H9 (cell line): ENCODE data around the gene IGFBP1. TPM values are rescaled to one million over a fixed set of nuclear protein-coding genes. Genes with fewer than 3 reads are reported as not detected.

Experiments
- DNase-seq: peaks from one replicate; pipeline ENCODE4 v3.0.0-alpha.2; 2017
- H2AFZ ChIP-seq: one replicate; pipeline ENCODE4 v1.6.1; 2013; ENCODE audit warnings: mild to moderate bottlenecking, low read length, control low read depth, moderate library complexity
- H2AK5ac ChIP-seq: 2 replicates; pipeline ENCODE4 v1.6.1; 2013; ENCODE audit warnings: low read length, control low read depth, mixed read lengths; ENCODE audit not compliant: insufficient read length
- H2BK120ac ChIP-seq: one replicate; pipeline ENCODE4 v1.6.1; 2013; ENCODE audit warnings: low read depth, mild to moderate bottlenecking, low read length, control low read depth, inconsistent platforms; ENCODE audit not compliant: poor library complexity, severe bottlenecking
- H2BK12ac ChIP-seq: 2 replicates; pipeline ENCODE4 v1.6.1; 2013; ENCODE audit warnings: low read length, control low read depth, mixed read lengths, low read depth; ENCODE audit not compliant: insufficient read length
- H2BK15ac ChIP-seq: 2 replicates; pipeline ENCODE4 v1.6.1; 2013; ENCODE audit warnings: low read depth, low read length, control low read depth
- H2BK20ac ChIP-seq: one replicate; pipeline ENCODE4 v1.6.1; 2013; ENCODE audit warnings: low read depth, mild to moderate bottlenecking, low read length, control low read depth, inconsistent platforms; ENCODE audit not compliant: poor library complexity, severe bottlenecking
- H2BK5ac ChIP-seq: 2 replicates; pipeline ENCODE4 v1.6.1; 2013; ENCODE audit warnings: low read length, control low read depth, mixed read lengths; ENCODE audit not compliant: insufficient read length
- H3K14ac ChIP-seq: 2 replicates; pipeline ENCODE4 v1.6.1; 2013; ENCODE audit warnings: low read length, control low read depth; ENCODE audit not compliant: insufficient read depth
- H3K18ac ChIP-seq: 2 replicates; pipeline ENCODE4 v1.6.1; 2013; ENCODE audit warnings: low read depth, mild to moderate bottlenecking, mixed read lengths, low read length, control low read depth; ENCODE audit not compliant: insufficient read length
- H3K23ac ChIP-seq: 2 replicates; pipeline ENCODE4 v1.6.1; 2013; ENCODE audit warnings: low read length, control low read depth, mixed read lengths, low read depth; ENCODE audit not compliant: insufficient read length
- H3K23me2 ChIP-seq: 2 replicates; pipeline ENCODE4 v1.6.1; 2013; ENCODE audit warnings: low read depth, mild to moderate bottlenecking, mixed read lengths, low read length, control low read depth; ENCODE audit not compliant: insufficient read length, poor library complexity, severe bottlenecking
- H3K27ac ChIP-seq: 2 replicates; pipeline ENCODE4 v1.5.1; 2013; ENCODE audit warnings: low read length, control low read depth, mixed read lengths, low read depth; ENCODE audit not compliant: insufficient read length
- H3K27me3 ChIP-seq: 2 replicates; pipeline ENCODE4 v1.6.1; 2013; ENCODE audit warnings: low read length, control low read depth, inconsistent platforms; ENCODE audit not compliant: insufficient read depth
- H3K4ac ChIP-seq: 2 replicates; pipeline ENCODE4 v1.6.1; 2013; ENCODE audit warnings: low read depth, mild to moderate bottlenecking, control low read depth, inconsistent platforms, low read length, moderate library complexity
- H3K4me1 ChIP-seq: 2 replicates; pipeline ENCODE4 v1.6.1; 2013; ENCODE audit warnings: low read length, control low read depth, inconsistent platforms; ENCODE audit not compliant: insufficient read depth
- H3K4me2 ChIP-seq: 2 replicates; pipeline ENCODE4 v1.6.1; 2013; ENCODE audit warnings: low read length, control low read depth, mixed read lengths; ENCODE audit not compliant: insufficient read length, insufficient read depth
- H3K56ac ChIP-seq: 2 replicates; pipeline ENCODE4 v1.6.1; 2013; ENCODE audit warnings: low read depth, mild to moderate bottlenecking, mixed read lengths, low read length, control low read depth; ENCODE audit not compliant: insufficient read length
- H3K79me1 ChIP-seq: 2 replicates; pipeline ENCODE4 v1.6.1; 2013; ENCODE audit warnings: low read depth, mild to moderate bottlenecking, moderate library complexity, low read length, control low read depth, inconsistent platforms; ENCODE audit not compliant: insufficient read depth, poor library complexity, severe bottlenecking
- H3K79me2 ChIP-seq: 2 replicates; pipeline ENCODE4 v1.6.1; 2013; ENCODE audit warnings: low read length, control low read depth, inconsistent platforms; ENCODE audit not compliant: insufficient read depth
- H3K9ac ChIP-seq: 2 replicates; pipeline ENCODE4 v1.6.1; 2013; ENCODE audit warnings: low read length, control low read depth, mixed read lengths; ENCODE audit not compliant: insufficient read length; ENCODE audit errors: extremely low read depth
- H3K9me3 ChIP-seq: one replicate; pipeline ENCODE4 v1.6.1; 2013; ENCODE audit warnings: low read depth, low read length, inconsistent platforms; ENCODE audit not compliant: control insufficient read depth
- H3T11ph ChIP-seq: one replicate; pipeline ENCODE4 v1.6.1; 2013; ENCODE audit warnings: mild to moderate bottlenecking, low read length, control low read depth, inconsistent platforms
- H4K20me1 ChIP-seq: one replicate; pipeline ENCODE4 v1.6.1; 2013; ENCODE audit not compliant: control insufficient read depth, insufficient read length, insufficient read depth
- H4K5ac ChIP-seq: 2 replicates; pipeline ENCODE4 v1.6.1; 2013; ENCODE audit warnings: low read depth, mild to moderate bottlenecking, mixed read lengths, low read length, control low read depth; ENCODE audit not compliant: insufficient read length
- H4K8ac ChIP-seq: replicated peaks from 2 replicates; pipeline ENCODE4 v1.6.1; 2013; ENCODE audit warnings: low read length, control low read depth, mixed read lengths, low read depth; ENCODE audit not compliant: insufficient read length
- H4K91ac ChIP-seq: 2 replicates; pipeline ENCODE4 v1.6.1; 2013; ENCODE audit warnings: low read depth, mild to moderate bottlenecking, moderate library complexity, mixed read lengths, low read length, control low read depth; ENCODE audit not compliant: insufficient read length
- H3K27ac Mint-ChIP-seq, 3 experiments: 2 replicates in 2 of 3; 3 replicates in 1 of 3; pipeline ENCODE4 v1.8.0; 2020 to 2021; ENCODE audit warnings: mixed read lengths in 3 of 3, mild to moderate bottlenecking in 1 of 3, moderate library complexity in 1 of 3
- H3K27me3 Mint-ChIP-seq: 2 replicates; pipeline ENCODE4 v1.8.0; 2021; ENCODE audit warnings: low read depth, mild to moderate bottlenecking, moderate library complexity, mixed read lengths
- H3K36me3 Mint-ChIP-seq, 3 experiments: 2 replicates in 2 of 3; 3 replicates in 1 of 3; pipeline ENCODE4 v1.8.0; 2020 to 2021; ENCODE audit warnings: low read depth in 3 of 3, mixed read lengths in 3 of 3; ENCODE audit not compliant: insufficient read depth in 1 of 3
- H3K4me1 Mint-ChIP-seq, 2 experiments: 2 replicates each; pipeline ENCODE4 v1.8.0; 2020; ENCODE audit warnings: mixed read lengths in 2 of 2
- H3K4me3 Mint-ChIP-seq, 2 experiments: 2 replicates in 1 of 2; 3 replicates in 1 of 2; pipeline ENCODE4 v1.8.0; 2020 to 2021; ENCODE audit warnings: mild to moderate bottlenecking in 2 of 2, mixed read lengths in 2 of 2, moderate library complexity in 1 of 2
- H3K9me3 Mint-ChIP-seq, 2 experiments: 2 replicates in 1 of 2; 3 replicates in 1 of 2; pipeline ENCODE4 v1.8.0; 2020; ENCODE audit warnings: mild to moderate bottlenecking in 2 of 2, mixed read lengths in 2 of 2, moderate library complexity in 1 of 2
- WGBS: extraction: QIAGEN DNeasy Blood & Tissue Kit; methylation state at CpG from one replicate; pipeline ENCODE4 v1.1.7; 2013; ENCODE audit warnings: missing lambda C conversion rate, low lambda C conversion rate, mixed read lengths; ENCODE audit not compliant: insufficient read length; ENCODE audit errors: extremely low coverage; 5-methylcytosine and 5-hydroxymethylcytosine counted together
- total RNA-seq: library from RNA; stranded (reverse); gene quantifications from 2 replicates; pipeline ENCODE4 v1.2.1, GENCODE V29; 2021
- TF ChIP-seq, protein P1 (sequence below): fragments of 200-600 bp; sonication (generic); conservative IDR thresholded peaks from 3 replicates; pipeline ENCODE4 v1.8.0; 2021; ENCODE audit warnings: antibody characterized with exemption, mild to moderate bottlenecking

IGFBP1 gene
- total RNA-seq, 1 experiment from 2014 or later: not detected

GRCh38 chr7:45891462-45892402 is 3.4 kb downstream of the IGFBP1 start:
- no peak overlapping the region for H2BK120ac ChIP-seq
- no peak overlapping the region for H2BK20ac ChIP-seq
- no peaks in the 10 kb centered on the region for H3K36me3 Mint-ChIP-seq
- H3K18ac ChIP-seq: no peak overlapping the region
- H3K27ac Mint-ChIP-seq: no peak overlapping the region
- no peak overlapping the region for H3K56ac ChIP-seq
- H3K4me3 Mint-ChIP-seq: no peak overlapping the region
- no peak overlapping the region for H2BK15ac ChIP-seq
- H3K23ac ChIP-seq: no peak overlapping the region
- no peak overlapping the region for H2AFZ ChIP-seq
- no peak overlapping the region for H2BK5ac ChIP-seq
- H4K20me1 ChIP-seq: no peaks in the 10 kb centered on the region
- H3K4me1 Mint-ChIP-seq: peaks cover 14 to 21% of the 10 kb centered on the region in 2 experiments
- no peak overlapping the region for H3T11ph ChIP-seq
- H3K27ac ChIP-seq: no peak overlapping the region
- H3K9me3 ChIP-seq: no peaks in the 10 kb centered on the region
- H3K4me1 ChIP-seq: peaks cover 3% of the 10 kb centered on the region
- H3K4me2 ChIP-seq: no peak overlapping the region
- H3K27me3 Mint-ChIP-seq: peaks cover 78% of the 10 kb centered on the region
- no peak overlapping the region for H2AK5ac ChIP-seq
- peaks cover 16% of the 10 kb centered on the region; the same call in 1 of the 2 replicates for H3K27me3 ChIP-seq
- no peaks in the 10 kb centered on the region for H3K23me2 ChIP-seq
- no peaks in the 10 kb centered on the region; a peak in 1 of 5 replicates for H3K9me3 Mint-ChIP-seq
- H3K79me2 ChIP-seq: no peaks in the 10 kb centered on the region
- no peak overlapping the region for H4K5ac ChIP-seq
- TF ChIP-seq, protein P1, sequence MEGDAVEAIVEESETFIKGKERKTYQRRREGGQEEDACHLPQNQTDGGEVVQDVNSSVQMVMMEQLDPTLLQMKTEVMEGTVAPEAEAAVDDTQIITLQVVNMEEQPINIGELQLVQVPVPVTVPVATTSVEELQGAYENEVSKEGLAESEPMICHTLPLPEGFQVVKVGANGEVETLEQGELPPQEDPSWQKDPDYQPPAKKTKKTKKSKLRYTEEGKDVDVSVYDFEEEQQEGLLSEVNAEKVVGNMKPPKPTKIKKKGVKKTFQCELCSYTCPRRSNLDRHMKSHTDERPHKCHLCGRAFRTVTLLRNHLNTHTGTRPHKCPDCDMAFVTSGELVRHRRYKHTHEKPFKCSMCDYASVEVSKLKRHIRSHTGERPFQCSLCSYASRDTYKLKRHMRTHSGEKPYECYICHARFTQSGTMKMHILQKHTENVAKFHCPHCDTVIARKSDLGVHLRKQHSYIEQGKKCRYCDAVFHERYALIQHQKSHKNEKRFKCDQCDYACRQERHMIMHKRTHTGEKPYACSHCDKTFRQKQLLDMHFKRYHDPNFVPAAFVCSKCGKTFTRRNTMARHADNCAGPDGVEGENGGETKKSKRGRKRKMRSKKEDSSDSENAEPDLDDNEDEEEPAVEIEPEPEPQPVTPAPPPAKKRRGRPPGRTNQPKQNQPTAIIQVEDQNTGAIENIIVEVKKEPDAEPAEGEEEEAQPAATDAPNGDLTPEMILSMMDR: no peak
- no peaks in the 10 kb centered on the region for H3K79me1 ChIP-seq
- DNase-seq: no peak
- WGBS: no CpG with 5 or more reads among the region's 10 CpGs
- H3K14ac ChIP-seq: no peak overlapping the region
- no peak overlapping the region for H4K8ac ChIP-seq
- no peak overlapping the region for H4K91ac ChIP-seq
- no peak overlapping the region for H3K9ac ChIP-seq
- no peak overlapping the region for H3K4ac ChIP-seq
- H2BK12ac ChIP-seq: no peak overlapping the region
